GM18511 (cell line): ENCODE data around the gene IL31.

Experiments used
- ATAC-seq: cut with Tn5 transposase; IDR thresholded peaks from one replicate; pipeline ENCODE4 v1.9.1; 2021; ENCODE audit warnings: mild to moderate bottlenecking, moderate library complexity; ENCODE audit not compliant: unreplicated experiment

IL31 gene

GRCh38 chr12:122159882-122160281 is 14.1 kb downstream of the IL31 start:
- no peak for ATAC-seq

- no peak for ATAC-seq
Observed at GRCh38 chr12:122158700-122159285, 15.2 kb downstream of the IL31 start.

DNA sequence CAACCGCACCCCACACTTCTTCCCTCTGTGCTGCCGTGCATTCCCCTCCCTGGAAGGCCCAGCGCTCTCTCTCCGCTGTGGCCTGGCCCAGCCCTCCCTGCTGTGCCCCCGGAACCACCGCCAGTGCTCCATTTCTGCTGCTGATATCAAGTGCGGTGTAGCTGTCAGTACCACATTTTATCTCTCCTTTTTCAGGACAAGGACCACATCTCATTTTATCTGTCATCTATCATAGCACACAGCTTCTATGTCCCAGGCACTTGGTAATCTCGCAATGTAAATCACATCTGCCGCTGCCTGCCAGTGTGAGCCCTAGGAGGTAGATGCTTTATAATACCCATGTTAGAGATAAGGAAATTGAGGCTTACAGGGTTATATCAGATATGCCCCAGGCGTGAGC is 18.3 kb downstream of the IL31 start:
- ATAC-seq: no peak

GRCh38 chr12:122152754-122153153 is 21.3 kb downstream of the IL31 start:
- no peak for ATAC-seq

- no peak for ATAC-seq
Observed at GRCh38 chr12:122150127-122150681, 23.8 kb downstream of the IL31 start.

- ATAC-seq: no peak
Observed at GRCh38 chr12:122148657-122149056, 25.4 kb downstream of the IL31 start.

DNA sequence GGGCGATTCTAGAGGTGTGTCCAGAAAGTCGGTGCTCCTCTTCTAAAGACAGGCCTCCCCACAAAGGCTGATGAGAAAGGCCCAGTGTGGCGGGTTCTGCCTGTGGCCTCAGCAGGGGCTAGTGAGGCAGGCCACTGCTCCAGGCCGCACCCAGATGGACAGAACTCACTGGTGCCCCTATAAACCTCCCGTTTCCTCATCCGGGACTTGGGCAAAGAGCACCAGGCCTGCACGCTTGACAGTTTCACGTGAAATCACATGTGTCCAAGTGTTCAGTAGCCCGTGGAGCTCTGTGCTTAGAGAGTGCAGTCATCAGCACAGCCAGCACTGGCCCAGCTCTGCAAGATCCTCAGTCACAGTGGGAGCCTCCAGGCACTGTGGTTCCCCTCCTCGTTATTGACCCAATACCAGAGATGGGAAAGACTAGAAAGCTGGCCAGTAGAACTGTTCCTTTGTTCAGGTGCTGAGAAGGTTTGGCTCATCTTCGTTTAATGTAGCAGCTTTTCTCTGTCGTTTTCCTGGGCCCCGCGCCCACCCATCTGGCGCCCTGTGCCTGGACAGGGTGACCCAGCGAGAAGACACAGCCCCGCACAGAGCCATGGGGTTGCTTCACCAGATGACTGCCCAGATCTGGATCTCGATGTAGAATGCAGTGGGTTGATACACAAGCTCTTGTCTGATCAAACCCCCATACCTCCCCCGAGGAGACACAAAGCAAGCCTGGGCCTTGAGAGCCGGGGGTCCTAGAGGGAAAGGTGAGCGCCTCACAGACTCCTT is 26.3 kb downstream of the IL31 start:
- ATAC-seq: no peak

- ATAC-seq: no peak
Observed at GRCh38 chr12:122145505-122146330, 28.3 kb downstream of the IL31 start.

GRCh38 chr12:122144885-122145284 is 29.1 kb downstream of the IL31 start:
- ATAC-seq: no peak

- no peak for ATAC-seq
Observed at GRCh38 chr12:122142857-122143256, 31.2 kb downstream of the IL31 start.

DNA sequence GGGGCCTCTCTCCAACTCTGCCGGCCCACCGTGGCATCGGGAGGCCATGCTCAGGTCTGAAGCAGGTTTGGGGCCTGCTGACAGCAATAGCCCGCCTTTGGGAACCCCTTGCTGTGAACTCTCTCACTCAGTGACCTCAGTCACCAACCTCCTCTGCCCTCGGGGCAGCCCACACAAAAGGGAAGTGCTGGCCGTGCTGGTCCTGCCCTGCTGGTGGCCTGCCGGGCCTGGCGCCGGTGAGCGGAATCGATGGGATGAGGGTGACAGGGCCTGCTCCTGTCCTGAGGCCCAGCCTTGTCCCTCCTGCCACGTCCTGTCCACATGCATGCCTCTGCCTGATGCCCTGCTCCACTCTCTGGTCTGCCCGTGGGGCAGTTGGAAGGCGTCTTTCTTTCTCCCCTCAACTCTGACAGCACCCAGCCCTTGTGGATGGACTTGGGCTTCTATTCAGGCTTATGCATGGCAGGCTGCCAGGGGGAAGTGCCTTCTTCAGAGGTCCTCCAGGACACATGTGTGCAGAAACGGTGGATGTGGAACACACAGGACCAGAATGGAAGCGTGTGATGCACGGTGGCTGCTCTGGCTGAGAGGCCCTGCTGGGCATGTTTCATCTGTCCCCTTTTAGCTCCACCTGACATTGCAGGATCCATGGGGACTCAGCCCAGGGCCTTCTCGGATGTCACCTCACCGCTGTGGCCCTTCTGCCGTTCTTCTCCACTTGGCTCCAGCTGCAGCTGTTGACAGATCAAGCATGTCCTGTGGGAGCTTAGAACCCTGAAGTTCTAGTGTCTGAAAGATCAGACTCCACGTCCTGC is 31.9 kb downstream of the IL31 start:
- no peak for ATAC-seq

GRCh38 chr12:122140467-122141257 is 33.4 kb downstream of the IL31 start:
- ATAC-seq: no peak

DNA sequence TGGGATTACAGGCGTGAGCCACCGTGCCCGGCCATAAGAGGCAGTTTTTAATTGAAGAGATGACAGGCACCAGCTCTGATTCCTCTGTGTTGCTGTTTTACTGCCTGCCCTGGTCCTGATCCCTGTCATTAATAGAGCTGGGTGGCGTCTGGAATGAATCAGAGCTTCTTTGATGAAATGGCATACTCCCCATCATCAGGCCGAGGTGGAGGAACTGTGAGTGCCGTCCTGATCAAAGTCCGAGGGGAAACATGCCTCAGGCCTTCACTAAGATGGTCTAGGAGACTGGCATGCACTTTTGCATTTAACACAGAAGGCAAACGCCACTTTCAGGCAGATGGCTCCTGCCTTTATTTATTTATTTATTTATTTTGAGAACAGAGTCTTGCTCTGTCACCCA is 34.1 kb downstream of the IL31 start:
- no peak for ATAC-seq

GRCh38 chr12:122139266-122139665 is 34.8 kb downstream of the IL31 start:
- ATAC-seq: no peak

- ATAC-seq: no peak
Observed at GRCh38 chr12:122138616-122139015, 35.4 kb downstream of the IL31 start.

DNA sequence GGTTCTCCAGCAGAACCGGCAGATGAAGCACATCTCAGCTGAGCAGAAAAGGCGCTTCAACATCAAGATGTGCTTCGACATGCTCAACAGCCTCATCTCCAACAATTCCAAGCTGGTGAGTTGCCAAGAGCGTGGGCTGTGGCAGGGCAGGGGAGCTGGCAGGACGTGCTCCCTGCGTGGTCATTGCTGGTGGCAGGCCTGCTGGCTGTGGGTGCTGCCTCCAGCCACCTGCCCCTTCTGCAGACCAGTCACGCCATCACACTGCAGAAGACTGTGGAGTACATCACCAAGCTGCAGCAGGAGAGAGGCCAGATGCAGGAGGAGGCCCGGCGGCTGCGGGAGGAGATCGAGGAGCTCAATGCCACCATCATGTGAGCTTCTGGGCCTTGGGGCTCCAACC is 35.8 kb downstream of the IL31 start:
- no peak for ATAC-seq

DNA sequence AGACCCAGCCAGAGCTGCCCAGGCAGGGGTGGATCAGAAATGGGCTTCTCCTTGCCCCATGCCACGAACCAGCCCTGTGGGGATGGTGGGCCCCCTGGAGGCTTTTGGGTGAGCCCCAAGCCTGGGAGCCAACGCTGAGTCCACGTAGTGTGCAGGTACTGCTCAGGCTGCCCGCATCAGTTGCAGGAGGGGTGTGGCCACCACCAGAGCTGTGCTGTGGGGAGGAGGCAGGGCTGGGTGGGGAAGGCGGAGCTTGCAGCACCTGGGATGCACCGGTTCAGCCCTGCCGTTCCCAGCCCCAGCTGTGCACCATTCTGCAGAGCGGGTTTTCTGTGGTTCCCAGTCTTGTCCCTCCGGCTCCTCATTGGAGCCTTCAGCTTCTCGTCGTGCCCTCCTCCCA is 36.3 kb downstream of the IL31 start:
- ATAC-seq: no peak

DNA sequence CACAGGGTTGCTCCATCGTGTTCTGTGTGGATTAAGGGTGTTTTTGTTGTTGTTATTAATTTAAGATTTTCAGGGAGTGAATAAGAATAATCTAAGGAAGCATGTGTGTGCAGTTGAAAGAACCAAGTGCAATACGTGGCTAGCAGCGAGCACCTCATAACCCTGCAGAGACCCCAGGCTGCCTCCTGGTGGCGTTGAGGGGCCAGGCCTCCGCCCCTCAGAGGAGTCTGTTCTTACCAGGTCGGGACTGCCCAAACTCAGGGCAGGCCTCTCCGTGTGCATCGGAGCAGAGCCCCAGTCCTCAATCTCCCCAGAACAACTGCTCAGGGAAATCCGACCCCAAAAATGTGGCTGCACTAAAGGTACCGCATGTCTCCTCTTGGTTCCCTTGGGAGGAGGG is 36.8 kb downstream of the IL31 start:
- ATAC-seq: no peak

GRCh38 chr12:122135437-122136031 is 38.5 kb downstream of the IL31 start:
- ATAC-seq: no peak
